HepG2 (cell line): ENCODE results near the gene GPC3. TPM values are rescaled to one million over a fixed set of nuclear protein-coding genes. Genes with fewer than 3 reads are reported as not detected.

Source experiments
- ATAC-seq: fragments of 200-7000 bp; cut with Tn5 transposase; 3 replicates; pipeline ENCODE4 v1.9.1; 2020; ENCODE audit warnings: mild to moderate bottlenecking, moderate library complexity
- BruUV-seq: library from RNA; stranded (reverse); fragments of 400-500 nt; replicated peaks from 2 replicates; lab custom pipeline; 2021; lab: Mats Ljungman, UMichigan
- CTCF ChIA-PET: fragments of 300-600 bp; formaldehyde crosslinking; extraction: SDS; loops from one replicate; lab custom pipeline; 2021; ENCODE audit warnings: low total read pairs, inconsistent platforms, low intra/inter-chr PET ratio; lab: Yijun Ruan, JAX
- POLR2A ChIA-PET: fragments of 350-600 bp; sonication (Branson Sonifier 250); formaldehyde crosslinking; loops from one replicate; lab custom pipeline; 2020; ENCODE audit warnings: antibody characterized with exemption, inconsistent platforms; lab: Yijun Ruan, JAX
- DNase-seq: peaks from one replicate; pipeline ENCODE4 v3.0.0-alpha.2; 2015; ENCODE audit warnings: low spot score
- FAIRE-seq: peaks from 3 replicates; lab custom pipeline; 2011; peaks lifted over from hg19 to GRCh38; lab: Jason Lieb, UNC
- H2AFZ ChIP-seq: one replicate; pipeline ENCODE4 v1.6.1; 2011; ENCODE audit warnings: low read length, inconsistent platforms
- H3K27ac ChIP-seq: fragments of 300-600 bp; 3 replicates; pipeline ENCODE4 v1.8.0; 2011; ENCODE audit warnings: mixed run types, mild to moderate bottlenecking, mixed read lengths, low read length, inconsistent platforms; ENCODE audit not compliant: insufficient read depth; ENCODE audit errors: extremely low read length
- H3K27me3 ChIP-seq, 2 experiments: fragments of 200-600 bp in 1 of 2; 2 replicates in 1 of 2; 3 replicates in 1 of 2; pipeline versions ENCODE4 v1.6.0 to v1.8.0; 2011; ENCODE audit warnings: low read length in 2 of 2, mild to moderate bottlenecking in 2 of 2, moderate library complexity in 2 of 2, inconsistent platforms in 1 of 2; ENCODE audit not compliant: insufficient read depth in 2 of 2, control insufficient read depth in 1 of 2
- H3K36me3 ChIP-seq, 2 experiments: fragments of 200-600 bp in 1 of 2; replicated peaks in 1 of 2; 2 replicates in 1 of 2; 3 replicates in 1 of 2; pipeline versions ENCODE4 v1.5.1 to v1.8.0; 2011; ENCODE audit warnings: low read length in 2 of 2, inconsistent platforms in 1 of 2; ENCODE audit not compliant: insufficient read depth in 2 of 2, control insufficient read depth in 1 of 2
- H3K4me1 ChIP-seq: 2 replicates; pipeline ENCODE4 v1.5.1; 2012; ENCODE audit warnings: low read length, inconsistent platforms; ENCODE audit not compliant: insufficient read depth
- H3K4me2 ChIP-seq: 2 replicates; pipeline ENCODE4 v1.6.0; 2011; ENCODE audit warnings: low read depth, low read length, inconsistent platforms
- H3K4me3 ChIP-seq, 3 experiments: fragments of 200-600 bp in 1 of 3; sonication (generic), shearing (Covaris generic) in 1 of 3; replicated peaks in 1 of 3; 2 replicates each; pipeline ENCODE4 v1.5.1; 2011 to 2016; ENCODE audit warnings: low read length in 3 of 3, inconsistent platforms in 2 of 3, low read depth in 2 of 3, mild to moderate bottlenecking in 2 of 3, control low read depth in 1 of 3, mixed read lengths in 1 of 3; ENCODE audit not compliant: insufficient read depth in 1 of 3
- H3K79me2 ChIP-seq: one replicate; pipeline ENCODE4 v1.6.1; 2011; ENCODE audit warnings: low read length, inconsistent platforms; ENCODE audit not compliant: insufficient read depth
- H3K9ac ChIP-seq: 2 replicates; pipeline ENCODE4 v1.6.0; 2011; ENCODE audit warnings: mild to moderate bottlenecking, low read depth, low read length, inconsistent platforms; ENCODE audit not compliant: insufficient read depth
- H3K9me3 ChIP-seq: 2 replicates; pipeline ENCODE4 v1.5.1; 2012; ENCODE audit warnings: mild to moderate bottlenecking, low read length
- H4K20me1 ChIP-seq: 2 replicates; pipeline ENCODE4 v1.6.0; 2011; ENCODE audit warnings: inconsistent platforms, mild to moderate bottlenecking, low read length, moderate library complexity; ENCODE audit not compliant: insufficient read depth
- CENPT ChIP-seq: sonication (generic); formaldehyde crosslinking; IDR thresholded peaks from 2 replicates; pipeline ENCODE4 v1.8.0; 2022; ENCODE audit warnings: low read depth, mild to moderate bottlenecking, moderate library complexity, missing genetic modification reagents
- FOXA1 ChIP-seq, 2 experiments: fragments of 450-650 bp in 1 of 2; sonication (generic) in 1 of 2; formaldehyde crosslinking in 1 of 2; IDR thresholded peaks; 2 replicates each; pipeline versions ENCODE4 v1.4.0 to v1.6.1; 2016 to 2020; ENCODE audit warnings: missing genetic modification reagents in 1 of 2
- MNT ChIP-seq: fragments of 450-650 bp; IDR thresholded peaks from 2 replicates; pipeline ENCODE4 v1.6.1; 2016
- NR2C2 ChIP-seq: sonication (generic); formaldehyde crosslinking; IDR thresholded peaks from 2 replicates; pipeline ENCODE4 v1.4.0; 2020; ENCODE audit warnings: missing genetic modification reagents, mild to moderate bottlenecking, moderate library complexity, borderline replicate concordance
- RNF2 ChIP-seq: fragments of 450-650 bp; conservative IDR thresholded peaks from 2 replicates; pipeline ENCODE4 v1.6.1; 2016; ENCODE audit warnings: low read depth
- TMF1 ChIP-seq: sonication (generic); formaldehyde crosslinking; IDR thresholded peaks from 2 replicates; pipeline ENCODE4 v1.8.1; 2022; ENCODE audit warnings: low read depth, missing genetic modification reagents
- ZNF644 ChIP-seq: IDR thresholded peaks from 2 replicates; pipeline ENCODE4 v1.6.1; 2016; ENCODE audit warnings: low read depth
- ZNF747 ChIP-seq: sonication (generic); formaldehyde crosslinking; IDR thresholded peaks from 2 replicates; pipeline ENCODE4 v1.8.1; 2023; ENCODE audit warnings: missing genetic modification reagents, mild to moderate bottlenecking, borderline replicate concordance
- WGBS: methylation state at CpG from one replicate; pipeline ENCODE4 v1.1.6; 2017; ENCODE audit warnings: low lambda C conversion rate; 5-methylcytosine and 5-hydroxymethylcytosine counted together
- in situ Hi-C: cut with HindIII; loops from 2 replicates; pipeline ENCODE4 v1.10.0; 2017; ENCODE audit warnings: low pct_unique_long_range_greater_than_20kb; ENCODE audit not compliant: extremely low pct_ligation_motif_present
- intact Hi-C: fragments of 100-400 bp; cut with micrococcal nuclease; formaldehyde crosslinking; loops from one replicate; pipeline ENCODE4 v1.10.0; 2022; ENCODE audit not compliant: unreplicated experiment
- polyA plus RNA-seq, 8 experiments: library from polyadenylated mRNA; depleted of rRNA in 3 of 8; stranded (reverse) in 7 of 8; unstranded in 1 of 8; fragments of >200 nt; fragmentation: Illumina TruSeq in 4 of 8; extraction: Trizol in 4 of 8; gene quantifications; 2 replicates each; pipeline versions ENCODE4 v1.2.1 to v1.2.3, GENCODE V29; 2011 to 2016; ENCODE audit warnings: low read depth in 4 of 8, missing spikeins in 1 of 8, mixed read lengths in 1 of 8; ENCODE audit not compliant: insufficient read depth in 1 of 8
- total RNA-seq, 5 experiments: library from RNA; depleted of rRNA; stranded (reverse); fragments of >200 nt; fragmentation: Illumina TruSeq; extraction: Trizol; gene quantifications; 2 replicates each; pipeline ENCODE4 v1.2.3, GENCODE V29; 2016; ENCODE audit warnings: low read depth in 1 of 5

The GPC3 gene
- total and polyA plus RNA-seq, 2 of the 13 experiments (the other 11 are each of a cell fraction or from before 2014, with no cell fraction given): 1,799 to 3,263 TPM

GRCh38 chrX:133495464-133496391, 489.7 kb downstream of the GPC3 start:
- BruUV-seq: no TSS peak
- DNase-seq (no peak), ATAC-seq (no peak), FAIRE-seq (no peak)
- Histone ChIP-seq H3K4me2 (no peak overlapping the region), H3K27me3 (no peaks in the 10 kb centered on the region), H3K4me3 (no peak overlapping the region), H4K20me1 (no peaks in the 10 kb centered on the region), H3K79me2 (no peaks in the 10 kb centered on the region), H3K9ac (no peak overlapping the region), H3K36me3 (no peaks in the 10 kb centered on the region), H3K9me3 (no peaks in the 10 kb centered on the region), H2AFZ (no peak overlapping the region), H3K27ac (no peak overlapping the region), H3K4me1 (no peaks in the 10 kb centered on the region)
- ChIA-PET POLR2A (no interaction called here), CTCF (no interaction called here)
- WGBS: 34% methylated on average over 11 of the region's 16 CpGs
- TF ChIP-seq NR2C2 (CRISPR knock-in tag): no peak
- TF ChIP-seq ZNF644 (CRISPR knock-in tag): no peak
- TF ChIP-seq MNT: no peak
- no peak for TF ChIP-seq FOXA1 (IDR thresholded peaks at IDR 0.05)
- TF ChIP-seq FOXA1 (CRISPR knock-in tag; IDR thresholded peaks at IDR 0.05): no peak
- TF ChIP-seq RNF2: no peak
- TF ChIP-seq CENPT (CRISPR knock-in tag): no peak
- TF ChIP-seq ZNF747 (CRISPR knock-in tag): no peak
- no peak for TF ChIP-seq TMF1 (CRISPR knock-in tag)
- intact Hi-C loops: no loop called here
- in situ Hi-C loops: no loop called here
